HG02885 (cell line): ENCODE data around the gene PTTG1IP.
"Not testable (repeated sequence)": the region's sequence is repeated elsewhere in the genome, so short reads cannot be mapped to it uniquely, and the experiment has no call there.

Experiments used
- ATAC-seq: cut with Tn5 transposase; IDR thresholded peaks from one replicate; pipeline ENCODE4 v1.9.1; 2021; ENCODE audit warnings: mild to moderate bottlenecking; ENCODE audit not compliant: unreplicated experiment, poor library complexity

Gene PTTG1IP, protein sequence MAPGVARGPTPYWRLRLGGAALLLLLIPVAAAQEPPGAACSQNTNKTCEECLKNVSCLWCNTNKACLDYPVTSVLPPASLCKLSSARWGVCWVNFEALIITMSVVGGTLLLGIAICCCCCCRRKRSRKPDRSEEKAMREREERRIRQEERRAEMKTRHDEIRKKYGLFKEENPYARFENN

GRCh38 chr21:44873356-44874239 is at the start of gene PTTG1IP:
PTTG1IP (minus strand) TSS chr21:44873690; CDS start chr21:44873616, 74 bp downstream.
- peak; percentile 80 for ATAC-seq

GRCh38 chr21:44921928-44922327 is 48.4 kb upstream of the PTTG1IP start:
- no peak for ATAC-seq

DNA sequence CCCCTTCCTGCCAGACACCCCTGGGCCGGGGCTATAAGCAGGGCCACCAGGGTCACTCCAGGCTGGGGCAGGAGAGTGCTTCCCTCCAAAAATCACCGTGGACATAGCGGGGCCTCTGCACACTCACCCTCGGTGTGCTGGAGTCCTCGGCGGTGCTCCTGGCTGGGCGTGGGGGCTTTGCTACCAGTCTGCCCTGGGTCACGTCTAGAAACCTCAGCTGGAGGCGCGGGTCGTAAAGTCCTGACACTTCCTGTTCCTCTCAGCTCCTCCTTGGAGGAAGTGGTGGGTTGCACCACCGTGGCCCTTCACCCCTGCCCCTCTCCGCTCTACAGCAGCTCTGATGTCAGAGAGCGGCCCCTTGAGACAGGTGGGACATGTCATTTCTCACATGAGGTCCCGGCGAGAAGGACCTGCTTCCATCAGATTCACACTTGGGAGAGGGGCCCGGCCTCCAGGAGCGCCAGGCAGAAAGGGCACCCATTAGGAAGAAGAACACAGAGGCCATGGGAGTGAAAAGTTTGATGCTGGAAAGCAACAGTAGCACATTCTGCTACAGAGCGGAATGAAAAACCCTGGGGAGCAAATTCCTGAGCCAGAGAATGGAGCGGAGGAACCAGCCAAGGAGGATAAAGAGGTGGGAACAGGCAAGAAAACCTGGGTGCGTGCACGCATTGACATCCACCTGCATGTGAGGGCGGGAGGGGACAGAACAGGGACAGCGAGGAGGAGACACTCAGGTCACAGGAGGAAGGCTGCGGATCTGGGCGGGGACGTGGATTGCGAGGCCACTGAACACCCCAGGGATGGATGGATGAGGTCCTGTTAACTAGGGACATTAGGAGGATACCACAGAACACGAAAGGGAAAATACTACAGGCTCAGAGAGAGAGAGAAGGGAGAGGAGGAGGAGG is 47.5 kb upstream of the PTTG1IP start, which contains the start of gene ITGB2:
Gene ITGB2 (minus strand): TSS at position 206 of the 911 bp plus-strand sequence. CDS start 10,117 bp downstream, outside the sequence.
- peak; percentile 64 for ATAC-seq

DNA sequence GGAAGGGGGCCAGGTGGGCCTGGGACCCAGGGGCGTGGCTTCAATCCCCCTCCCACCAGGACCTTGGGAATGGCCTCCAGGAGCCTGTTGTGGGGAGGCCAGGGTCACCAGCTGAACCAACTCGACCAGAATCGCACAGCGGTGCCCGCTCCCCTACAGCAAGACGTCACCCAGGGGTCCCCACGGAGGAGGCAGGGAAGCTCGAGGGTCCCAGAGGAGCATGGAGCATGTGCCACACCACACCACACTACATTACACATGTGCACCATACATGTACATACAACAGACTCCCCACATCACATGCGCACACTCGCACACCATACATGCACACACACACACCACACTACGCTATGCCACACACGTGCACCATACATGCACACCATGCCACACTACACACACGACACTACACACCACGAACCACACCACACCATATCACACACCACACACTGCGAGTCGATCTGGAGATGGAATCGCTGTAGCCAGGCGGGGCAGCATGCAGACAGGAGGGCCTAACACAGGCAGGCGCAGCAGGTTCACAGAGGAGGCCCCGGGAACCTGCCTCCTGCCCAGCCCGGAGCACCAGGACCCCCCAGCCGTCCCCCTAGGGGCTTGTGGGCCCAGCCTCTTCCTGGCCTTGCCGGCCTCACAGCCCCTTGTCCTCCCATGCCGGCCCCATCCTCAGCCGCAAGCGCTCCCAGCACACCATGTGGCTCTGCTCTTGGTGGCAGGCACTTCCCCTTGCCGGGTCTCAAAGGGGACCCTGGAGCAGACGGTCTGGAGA is 46.6 kb upstream of the PTTG1IP start:
- ATAC-seq = no peak

DNA sequence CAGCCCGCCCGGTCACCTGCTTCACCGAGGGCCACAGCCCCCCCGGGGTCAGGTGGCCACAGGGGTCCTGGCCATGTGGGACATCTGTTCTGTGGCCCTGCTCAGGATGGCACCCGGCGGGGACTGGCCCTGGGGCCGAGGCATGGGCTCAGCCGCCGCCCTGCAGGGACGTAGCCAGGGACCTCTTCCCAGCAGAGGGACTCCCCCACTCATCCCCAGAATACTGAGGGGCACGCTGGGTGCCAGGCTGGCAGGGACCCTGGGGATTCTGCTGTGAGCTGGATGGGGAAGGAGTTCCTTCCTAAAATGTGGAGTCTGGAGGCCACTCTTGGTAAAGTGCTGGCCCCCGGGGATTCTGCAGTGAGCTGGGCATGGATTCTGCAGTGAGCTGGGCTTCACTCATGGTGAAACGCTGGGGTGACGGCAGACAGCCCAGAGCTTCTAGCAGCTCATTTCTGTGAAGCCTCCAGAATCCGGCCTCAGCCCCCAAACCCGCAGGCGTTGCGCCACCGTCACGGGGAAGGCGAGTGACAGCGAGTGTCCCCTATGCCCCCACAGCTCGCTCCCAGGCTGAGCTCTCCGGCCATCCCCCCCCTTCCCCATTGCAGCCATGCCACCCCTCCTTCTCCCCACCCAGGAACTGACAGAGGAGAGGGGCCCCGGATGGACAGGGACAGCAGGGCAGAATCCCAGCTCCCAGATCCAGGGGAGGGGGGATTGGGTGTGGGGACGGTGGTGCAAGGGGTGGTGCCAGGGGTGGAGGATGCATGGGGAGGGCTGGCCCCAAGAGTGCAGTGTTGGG is 45.8 kb upstream of the PTTG1IP start:
- ATAC-seq = no peak

GRCh38 chr21:44918581-44919033 is 45.1 kb upstream of the PTTG1IP start:
- no peak for ATAC-seq

- ATAC-seq = no peak
Measured at GRCh38 chr21:44918107-44918470, 44.6 kb upstream of the PTTG1IP start.

DNA sequence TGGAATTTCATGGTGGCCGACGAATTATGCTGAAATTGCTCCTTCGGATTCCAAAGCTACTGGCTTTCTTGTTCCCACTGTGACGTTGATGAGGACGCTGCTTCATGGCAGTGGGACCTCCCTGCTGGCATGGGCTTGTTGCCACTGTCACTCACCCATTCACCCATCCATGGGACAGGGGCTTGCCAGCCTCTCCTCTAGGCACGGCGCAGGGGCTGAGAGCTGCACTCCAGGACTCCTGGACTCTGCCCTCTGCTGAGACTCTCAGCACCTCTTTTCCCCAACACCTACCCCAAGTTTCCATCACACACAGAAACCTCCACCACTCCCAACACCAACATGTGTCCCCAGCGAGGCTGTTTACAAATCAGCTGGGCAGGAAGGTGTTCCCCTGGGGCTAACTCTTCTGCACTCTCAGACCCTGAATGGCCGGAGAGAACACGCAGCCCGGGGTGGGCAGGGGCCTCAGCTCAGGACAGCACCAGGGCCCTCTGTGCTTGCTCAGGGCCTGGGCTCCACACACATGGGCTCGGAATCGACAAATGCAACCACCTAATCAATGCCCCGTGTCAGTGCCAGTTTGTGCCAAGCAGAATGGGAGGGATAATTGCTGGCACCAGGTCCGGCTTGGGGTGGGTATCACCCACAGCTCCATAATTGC is 44.1 kb upstream of the PTTG1IP start:
- no peak for ATAC-seq

DNA sequence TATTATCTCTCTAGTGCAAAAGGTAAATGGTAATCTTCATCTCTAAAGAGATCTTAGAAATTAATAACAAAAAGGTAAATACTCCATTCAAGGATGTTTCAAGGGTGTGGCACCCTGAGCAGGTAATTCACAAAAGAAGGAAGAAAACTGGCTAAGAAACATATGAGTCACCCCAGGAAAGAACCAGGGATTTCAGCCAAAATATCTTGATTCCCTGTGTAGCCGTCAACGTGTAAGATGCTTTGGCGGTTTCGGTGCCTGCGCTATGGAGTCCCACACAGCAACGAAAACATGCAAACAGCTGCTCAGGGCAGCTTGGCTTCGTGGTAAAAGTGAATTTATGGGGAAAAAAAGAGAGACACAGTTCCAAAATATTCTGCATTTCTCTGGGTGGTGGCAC is 43.5 kb upstream of the PTTG1IP start:
- ATAC-seq = no peak

- no peak for ATAC-seq
Measured at GRCh38 chr21:44914176-44914874, 40.8 kb upstream of the PTTG1IP start.

- no peak for ATAC-seq
Measured at GRCh38 chr21:44913425-44914175, 40.1 kb upstream of the PTTG1IP start.

GRCh38 chr21:44912506-44913412 is 39.3 kb upstream of the PTTG1IP start:
- not testable (repeated sequence) for ATAC-seq

GRCh38 chr21:44912158-44912473 is 38.6 kb upstream of the PTTG1IP start:
- no peak for ATAC-seq

DNA sequence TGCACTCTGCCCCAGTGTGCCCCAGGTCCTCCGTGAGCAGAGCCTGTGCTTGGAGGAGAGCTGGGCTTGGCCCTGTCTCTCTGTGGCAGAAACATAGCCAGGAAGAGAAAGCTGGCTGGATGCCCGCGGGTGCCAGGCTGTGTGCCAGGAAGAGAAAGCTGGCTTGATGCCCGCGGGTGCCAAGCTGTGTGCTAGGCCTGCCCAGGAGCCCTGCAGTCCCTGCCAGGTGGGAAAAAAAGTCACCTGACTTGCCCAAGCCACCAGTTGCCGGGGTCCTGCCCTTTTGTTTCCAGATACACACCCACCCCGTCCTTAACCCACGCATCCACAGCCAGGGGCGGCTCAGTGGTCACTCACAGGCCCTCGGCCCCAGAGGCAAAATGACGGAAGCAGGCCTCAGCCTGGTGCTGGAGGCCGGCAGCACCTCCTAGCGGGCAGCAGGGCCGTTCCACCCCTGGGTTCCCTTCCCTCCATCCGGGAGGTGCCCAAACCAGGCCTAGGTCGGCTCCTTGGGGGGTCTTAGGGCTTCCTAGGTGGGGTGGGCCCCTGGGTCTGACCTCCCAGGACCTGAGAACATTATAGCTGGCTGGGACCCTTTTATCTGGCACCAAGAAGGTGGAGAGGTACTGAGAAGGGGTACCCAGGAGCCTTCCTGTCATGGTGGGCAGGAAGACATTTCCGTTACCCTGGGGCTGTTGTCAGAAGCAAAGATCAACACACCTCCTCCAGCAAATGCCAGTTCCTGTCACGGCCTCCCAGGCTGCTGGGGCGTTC is 38.1 kb upstream of the PTTG1IP start:
- ATAC-seq = no peak

GRCh38 chr21:44911068-44911383 is 37.5 kb upstream of the PTTG1IP start:
- ATAC-seq = no peak
